GM12878 (cell line): ENCODE data around the gene PSMD14. TPM values are rescaled to one million over a fixed set of nuclear protein-coding genes. Genes with fewer than 3 reads are reported as not detected.

Experiments used
- ATAC-seq: fragments of 200-7000 bp; cut with Tn5 transposase; 3 replicates; pipeline ENCODE4 v1.9.1; 2020; ENCODE audit warnings: mild to moderate bottlenecking, moderate library complexity
- BruUV-seq: library from RNA; stranded (reverse); fragments of 400-500 nt; replicated peaks from 2 replicates; lab custom pipeline; 2021; lab: Mats Ljungman, UMichigan
- CTCF ChIA-PET: fragments of 300-600 bp; sonication (Branson Sonifier 250); formaldehyde crosslinking; extraction: SDS; loops from one replicate; lab custom pipeline; 2021; ENCODE audit warnings: inconsistent platforms; lab: Yijun Ruan, JAX
- POLR2A ChIA-PET: fragments of 350-600 bp; formaldehyde crosslinking; extraction: SDS; loops from one replicate; lab custom pipeline; 2021; ENCODE audit warnings: inconsistent platforms; lab: Charles Lee
- RAD21 ChIA-PET: fragments of 300-600 bp; sonication (Branson Sonifier 250); formaldehyde crosslinking; loops from one replicate; lab custom pipeline; 2023; ENCODE audit warnings: antibody characterized with exemption; ENCODE audit not compliant: unreplicated experiment; lab: Charles Lee
- SMC1A ChIA-PET: fragments of 300-600 bp; sonication (Branson Sonifier 250); formaldehyde crosslinking; loops from one replicate; lab custom pipeline; 2023; ENCODE audit not compliant: unreplicated experiment, uncharacterized antibody; lab: Charles Lee
- DNase-seq: peaks from one replicate; pipeline ENCODE4 v3.0.0-alpha.2; 2011; ENCODE audit warnings: low read depth, low spot score
- FAIRE-seq: peaks from 3 replicates; lab custom pipeline; 2011; peaks lifted over from hg19 to GRCh38; lab: Jason Lieb, UNC
- H2AFZ ChIP-seq: 2 replicates; pipeline ENCODE4 v1.6.0; 2011; ENCODE audit warnings: low read depth, low read length, control low read depth; ENCODE audit not compliant: control insufficient read depth
- H3K27ac ChIP-seq: 2 replicates; pipeline ENCODE4 v1.5.1; 2011; ENCODE audit warnings: control low read depth; ENCODE audit not compliant: control insufficient read depth, insufficient read depth
- H3K27me3 ChIP-seq, 2 experiments: replicated peaks in 1 of 2; 2 replicates each; pipeline versions ENCODE4 v1.6.0 to v1.6.1; 2011; ENCODE audit warnings: low read length in 1 of 2; ENCODE audit not compliant: control insufficient read depth in 2 of 2, insufficient read depth in 2 of 2
- H3K36me3 ChIP-seq, 2 experiments: 2 replicates each; pipeline ENCODE4 v1.5.1; 2011; ENCODE audit warnings: low read length in 1 of 2; ENCODE audit not compliant: control insufficient read depth in 2 of 2, insufficient read depth in 2 of 2
- H3K4me1 ChIP-seq: 2 replicates; pipeline ENCODE4 v1.6.1; 2011; ENCODE audit warnings: mild to moderate bottlenecking, low read length, moderate library complexity, mixed read lengths; ENCODE audit not compliant: control insufficient read depth, insufficient read depth
- H3K4me2 ChIP-seq: 2 replicates; pipeline ENCODE4 v1.6.0; 2011; ENCODE audit warnings: control low read depth; ENCODE audit not compliant: control insufficient read depth, insufficient read depth
- H3K4me3 ChIP-seq: fragments of 200-600 bp; sonication (generic); 2 replicates; pipeline ENCODE4 v1.5.1; 2016
- H3K79me2 ChIP-seq: 2 replicates; pipeline ENCODE4 v1.6.0; 2011; ENCODE audit warnings: low read length; ENCODE audit not compliant: control insufficient read depth, insufficient read depth
- H3K9ac ChIP-seq: 2 replicates; pipeline ENCODE4 v1.8.0; 2011; ENCODE audit warnings: low read length, control low read depth, mixed read lengths; ENCODE audit not compliant: control insufficient read depth, insufficient read depth
- H3K9me3 ChIP-seq: replicated peaks from 3 replicates; pipeline ENCODE4 v1.5.1; 2011; ENCODE audit warnings: mild to moderate bottlenecking, low read length; ENCODE audit not compliant: control insufficient read depth, insufficient read depth
- H4K20me1 ChIP-seq: 2 replicates; pipeline ENCODE4 v1.6.0; 2011; ENCODE audit not compliant: control insufficient read depth, insufficient read depth
- BHLHE40 ChIP-seq, 2 experiments: fragments of 450-650 bp in 1 of 2; IDR thresholded peaks; 2 replicates each; pipeline ENCODE4 v1.6.1; 2011 to 2017; ENCODE audit warnings: low read depth in 2 of 2, borderline replicate concordance in 1 of 2, improper control_type of control experiment in 1 of 2, low read length in 1 of 2, mild to moderate bottlenecking in 1 of 2
- CBX5 ChIP-seq: sonication (generic); IDR thresholded peaks from 2 replicates; pipeline ENCODE4 v1.6.1; 2016; ENCODE audit warnings: low read depth, moderate library complexity, mild to moderate bottlenecking, inconsistent platforms
- FOXM1 ChIP-seq: IDR thresholded peaks from 2 replicates; pipeline ENCODE4 v1.6.1; 2012; ENCODE audit warnings: low read depth, mild to moderate bottlenecking, inconsistent platforms, low read length, moderate library complexity
- GABPA ChIP-seq: IDR thresholded peaks from 2 replicates; pipeline ENCODE4 v1.6.1; 2014; ENCODE audit warnings: antibody characterized with exemption, low read depth, mild to moderate bottlenecking, inconsistent platforms
- IKZF1 ChIP-seq: fragments of 450-650 bp; conservative IDR thresholded peaks from 2 replicates; pipeline ENCODE4 v1.6.1; 2017; ENCODE audit warnings: antibody characterized with exemption, mild to moderate bottlenecking
- IKZF2 ChIP-seq, 2 experiments: fragments of 450-650 bp; IDR thresholded peaks; 2 replicates each; pipeline ENCODE4 v1.6.1; 2017; ENCODE audit warnings: mild to moderate bottlenecking in 2 of 2, moderate library complexity in 2 of 2
- KDM1A ChIP-seq: fragments of 200-600 bp; sonication (generic); IDR thresholded peaks from 2 replicates; pipeline ENCODE4 v1.6.1; 2016; ENCODE audit warnings: borderline replicate concordance
- MTA3 ChIP-seq: IDR thresholded peaks from 2 replicates; pipeline ENCODE4 v1.6.1; 2012; ENCODE audit warnings: low read length, inconsistent platforms, borderline replicate concordance
- NRF1 ChIP-seq: conservative IDR thresholded peaks from 2 replicates; pipeline ENCODE4 v1.6.1; 2011; ENCODE audit warnings: mild to moderate bottlenecking, low read depth, low read length, improper control_type of control experiment
- PAX8 ChIP-seq: fragments of 450-650 bp; IDR thresholded peaks from 2 replicates; pipeline ENCODE4 v1.6.1; 2017; ENCODE audit warnings: mild to moderate bottlenecking, moderate library complexity
- RAD51 ChIP-seq: fragments of 450-650 bp; IDR thresholded peaks from 2 replicates; pipeline ENCODE4 v1.6.1; 2016; ENCODE audit warnings: moderate library complexity, mild to moderate bottlenecking, inconsistent platforms
- TBL1XR1 ChIP-seq: IDR thresholded peaks from 2 replicates; pipeline ENCODE4 v1.6.1; 2012; ENCODE audit warnings: low read depth, low read length, improper control_type of control experiment
- TCF3 ChIP-seq: IDR thresholded peaks from 2 replicates; pipeline ENCODE4 v1.6.1; 2012; ENCODE audit warnings: low read depth, mild to moderate bottlenecking, low read length, borderline replicate concordance; ENCODE audit not compliant: insufficient read depth
- WGBS: methylation state at CpG from one replicate; pipeline ENCODE4 v1.1.6; 2016; ENCODE audit warnings: low lambda C conversion rate; ENCODE audit not compliant: insufficient replicate concordance, insufficient coverage; ENCODE audit errors: missing lambda C conversion rate; 5-methylcytosine and 5-hydroxymethylcytosine counted together
- in situ Hi-C: fragments of 300-500 bp; cut with MboI; formaldehyde crosslinking; loops from 9 replicates; pipeline ENCODE4 v1.14.3; 2018; ENCODE audit warnings: mixed read lengths
- intact Hi-C: fragments of 100-400 bp; cut with micrococcal nuclease; formaldehyde crosslinking; loops from one replicate; pipeline ENCODE4 v1.14.2; 2022; ENCODE audit not compliant: unreplicated experiment
- polyA plus RNA-seq, 11 experiments: library from polyadenylated mRNA; depleted of rRNA in 4 of 11; unstranded in 6 of 11; stranded (reverse) in 5 of 11; fragments of >200 nt; fragmentation: Nextera tagmentation in 4 of 11; fragmentation: Illumina TruSeq in 1 of 11; extraction: Ambion mirVana in 4 of 11; extraction: Trizol in 1 of 11; gene quantifications; 1 replicate in 1 of 11; 2 replicates in 10 of 11; pipeline versions ENCODE4 v1.2.1 to v1.2.3, GENCODE V29; 2011 to 2016; ENCODE audit warnings: inconsistent platforms in 2 of 11, missing spikeins in 2 of 11, low read depth in 1 of 11
- total RNA-seq, 4 experiments: library from RNA; depleted of rRNA in 3 of 4; stranded (reverse); fragments of >200 nt in 3 of 4; fragmentation: Illumina TruSeq in 1 of 4; extraction: Trizol in 1 of 4; gene quantifications; 2 replicates each; pipeline versions ENCODE4 v1.2.1 to v1.2.3, GENCODE V29; 2013 to 2021
- TF ChIP-seq, protein P1 (sequence below): IDR thresholded peaks from 2 replicates; pipeline ENCODE4 v1.6.1; 2011; ENCODE audit warnings: borderline replicate concordance, low read depth, mild to moderate bottlenecking, moderate library complexity, low read length; ENCODE audit not compliant: insufficient read depth, poor library complexity, severe bottlenecking
- TF ChIP-seq, protein P2 (sequence below): IDR thresholded peaks from 2 replicates; pipeline ENCODE4 v1.6.1; 2012; ENCODE audit warnings: low read depth, low read length, improper control_type of control experiment

PSMD14 gene
- total and polyA plus RNA-seq, 10 of the 15 experiments (the other 5 are each of a cell fraction or from before 2014, with no cell fraction given), result 70.5 to 253 (median 127) TPM

DNA sequence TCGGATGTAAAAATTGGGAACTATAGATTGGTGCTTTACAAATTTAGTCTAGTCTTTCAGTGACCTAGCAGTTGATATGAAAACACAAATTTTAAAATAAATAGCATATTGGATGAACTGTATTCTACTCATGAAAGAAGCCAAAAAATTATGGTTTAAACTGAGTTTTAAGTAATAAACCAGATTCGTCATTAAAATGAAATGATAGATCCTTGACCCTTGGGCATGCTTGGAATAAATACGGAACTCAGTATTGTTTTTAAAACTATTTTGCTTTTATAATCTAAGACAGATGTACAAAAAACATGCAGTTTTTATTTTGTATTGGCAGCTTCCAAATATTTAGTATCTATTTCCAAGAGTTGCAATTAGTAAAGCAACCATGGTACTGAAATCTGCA lies 73.3 kb downstream of the PSMD14 start:
- SMC1A ChIA-PET, result interaction anchor here (0.7 to 2.7 kb wide), 4 partner anchors 9 to 25 kb away, joined by 3 to 13 read pairs (median 6); no protein-coding TSS in a partner anchor
- in situ Hi-C loops, result loop anchor here (25.0 kb wide), 1 partner anchor 931 kb away; the partner anchor contains the start of gene IFIH1
- 97% methylated on average over 3 of the region's 3 CpGs for WGBS
- intact Hi-C loops, result loop anchor here (10.0 kb wide), 2 partner anchors 217 to 933 kb away; partner anchors contain the start of genes IFIH1 and TANK
- no peak overlapping the region for H3K4me3 ChIP-seq
- H3K4me1 ChIP-seq, result peaks cover 17% of the 10 kb centered on the region
- no TSS peak for BruUV-seq
- CTCF ChIA-PET, result interaction anchor here (0.7 to 0.8 kb wide), 2 partner anchors 12 to 22 kb away, joined by 3 read pairs; no protein-coding TSS in a partner anchor
- ATAC-seq, result no peak
- no peaks in the 10 kb centered on the region for H3K9me3 ChIP-seq
- POLR2A ChIA-PET, result interaction anchor here (0.6 kb wide), 1 partner anchor 217 kb away, joined by 4 read pairs; no protein-coding TSS in a partner anchor
- no peak overlapping the region for H3K4me2 ChIP-seq
- RAD21 ChIA-PET, result interaction anchor here (0.6 to 1.1 kb wide), 4 partner anchors 8 to 73 kb away, joined by 3 to 4 read pairs (median 3); partner anchors contain the start of gene PSMD14
- no peaks in the 10 kb centered on the region for H4K20me1 ChIP-seq
- H3K9ac ChIP-seq, result no peak overlapping the region
- DNase-seq, result no peak
- no peak overlapping the region for H3K27ac ChIP-seq
- no peaks in the 10 kb centered on the region for H3K27me3 ChIP-seq
- H3K79me2 ChIP-seq, result no peaks in the 10 kb centered on the region
- H3K36me3 ChIP-seq, result no peaks in the 10 kb centered on the region; a peak in 2 of 4 replicates
- no peak for FAIRE-seq
- TF ChIP-seq, protein P1, sequence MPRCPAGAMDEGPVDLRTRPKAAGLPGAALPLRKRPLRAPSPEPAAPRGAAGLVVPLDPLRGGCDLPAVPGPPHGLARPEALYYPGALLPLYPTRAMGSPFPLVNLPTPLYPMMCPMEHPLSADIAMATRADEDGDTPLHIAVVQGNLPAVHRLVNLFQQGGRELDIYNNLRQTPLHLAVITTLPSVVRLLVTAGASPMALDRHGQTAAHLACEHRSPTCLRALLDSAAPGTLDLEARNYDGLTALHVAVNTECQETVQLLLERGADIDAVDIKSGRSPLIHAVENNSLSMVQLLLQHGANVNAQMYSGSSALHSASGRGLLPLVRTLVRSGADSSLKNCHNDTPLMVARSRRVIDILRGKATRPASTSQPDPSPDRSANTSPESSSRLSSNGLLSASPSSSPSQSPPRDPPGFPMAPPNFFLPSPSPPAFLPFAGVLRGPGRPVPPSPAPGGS, result no peak
- TF ChIP-seq NRF1 (no peak), TBL1XR1 (no peak), BHLHE40 (IDR thresholded peaks at IDR 0.05; ENCODE audit: borderline replicate concordance in 1 of 2, low read depth in 2 of 2, low read length in 1 of 2) (no peak), GABPA (no peak), IKZF1 (no peak), PAX8 (no peak), IKZF2 (IDR thresholded peaks at IDR 0.05) (no peak), RAD51 (no peak), MTA3 (no peak), KDM1A (no peak), FOXM1 (no peak), CBX5 (no peak), TCF3 (no peak)
- TF ChIP-seq, protein P2, sequence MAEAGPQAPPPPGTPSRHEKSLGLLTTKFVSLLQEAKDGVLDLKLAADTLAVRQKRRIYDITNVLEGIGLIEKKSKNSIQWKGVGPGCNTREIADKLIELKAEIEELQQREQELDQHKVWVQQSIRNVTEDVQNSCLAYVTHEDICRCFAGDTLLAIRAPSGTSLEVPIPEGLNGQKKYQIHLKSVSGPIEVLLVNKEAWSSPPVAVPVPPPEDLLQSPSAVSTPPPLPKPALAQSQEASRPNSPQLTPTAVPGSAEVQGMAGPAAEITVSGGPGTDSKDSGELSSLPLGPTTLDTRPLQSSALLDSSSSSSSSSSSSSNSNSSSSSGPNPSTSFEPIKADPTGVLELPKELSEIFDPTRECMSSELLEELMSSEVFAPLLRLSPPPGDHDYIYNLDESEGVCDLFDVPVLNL, result no peak
- no peak overlapping the region for H2AFZ ChIP-seq
